ENCODE measurements around the gene APP.

Gene APP

GRCh38 chr21:26126168-26126553 lies 44.4 kb downstream of the APP start:
- no peak for DNase-seq

GRCh38 chr21:26125433-26126167 lies 45.0 kb downstream of the APP start:
- DNase-seq: no peak

GRCh38 chr21:26124896-26125295 lies 45.7 kb downstream of the APP start:
- no peak for DNase-seq

- no peak for DNase-seq
Observed at GRCh38 chr21:26124421-26124833, 46.1 kb downstream of the APP start.

DNA sequence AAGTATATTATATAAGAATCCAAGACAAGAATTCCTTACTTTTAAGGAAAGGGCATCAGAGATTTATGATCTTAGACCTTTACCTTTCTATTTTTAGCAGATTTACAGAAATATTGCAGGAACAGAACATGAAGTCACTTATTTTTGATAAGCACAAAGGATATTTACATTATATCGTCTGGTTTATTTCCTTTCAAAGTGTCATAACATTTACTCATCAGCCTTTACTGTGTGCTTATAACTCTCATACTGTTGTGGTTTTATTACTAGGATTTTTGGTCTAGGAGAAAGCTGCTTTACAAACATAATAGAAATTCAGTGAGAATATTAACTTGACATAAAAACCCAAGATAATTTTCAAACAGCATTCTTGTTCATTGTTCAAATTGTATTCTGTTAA lies 47.6 kb downstream of the APP start:
- no peak for DNase-seq

GRCh38 chr21:26120828-26121227 lies 49.7 kb downstream of the APP start:
- no peak for DNase-seq

- no peak for DNase-seq
Observed at GRCh38 chr21:26119906-26120305, 50.7 kb downstream of the APP start.

DNA sequence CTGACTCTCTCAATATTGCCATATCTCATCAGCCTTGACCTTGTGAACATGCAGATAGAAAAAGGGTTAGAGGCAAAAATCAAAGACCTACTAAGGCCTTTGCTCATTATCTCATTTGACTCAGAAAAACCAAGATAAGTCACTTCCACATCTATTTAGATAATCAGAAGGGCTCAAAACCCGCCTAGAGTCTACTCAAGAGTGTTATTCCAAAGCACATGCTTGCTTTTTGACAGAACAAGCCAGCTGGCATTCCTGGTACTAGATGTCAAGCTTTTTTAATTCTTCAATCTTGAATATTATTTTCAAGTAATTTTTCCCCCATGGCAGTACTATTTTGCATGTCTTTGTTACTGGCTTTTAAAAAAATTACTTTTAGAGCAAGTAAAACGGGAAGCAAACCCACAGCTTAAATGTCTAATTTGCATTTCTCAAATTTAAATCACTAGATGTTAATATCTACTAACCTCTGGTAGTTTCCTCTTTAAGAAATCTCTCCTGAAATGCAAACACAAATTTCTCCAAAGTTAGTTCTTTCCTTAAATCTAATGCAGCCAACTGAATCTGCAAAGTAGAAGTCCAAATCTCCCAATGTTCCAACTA lies 51.5 kb downstream of the APP start:
- no peak for DNase-seq

DNA sequence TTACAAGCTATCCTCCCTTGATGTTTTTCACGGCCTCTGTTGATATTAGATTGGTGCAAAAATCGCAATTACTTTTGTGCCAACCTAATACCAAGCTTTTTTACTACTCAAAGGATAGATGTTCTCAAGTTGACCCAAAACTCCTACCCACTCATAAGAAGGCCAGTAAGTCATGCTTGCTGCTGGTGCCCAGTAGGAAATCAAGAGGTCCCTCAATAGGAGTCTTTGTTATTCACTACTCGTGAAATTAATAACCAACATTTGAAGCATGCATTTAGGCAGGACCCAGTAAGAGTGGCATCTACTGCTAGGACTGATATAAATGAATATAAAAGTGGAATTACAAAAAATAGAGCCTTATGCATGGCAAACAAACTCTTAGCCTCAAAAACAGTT lies 52.6 kb downstream of the APP start:
- DNase-seq: no peak

GRCh38 chr21:26117324-26117971 lies 53.1 kb downstream of the APP start:
- no peak for DNase-seq

DNA sequence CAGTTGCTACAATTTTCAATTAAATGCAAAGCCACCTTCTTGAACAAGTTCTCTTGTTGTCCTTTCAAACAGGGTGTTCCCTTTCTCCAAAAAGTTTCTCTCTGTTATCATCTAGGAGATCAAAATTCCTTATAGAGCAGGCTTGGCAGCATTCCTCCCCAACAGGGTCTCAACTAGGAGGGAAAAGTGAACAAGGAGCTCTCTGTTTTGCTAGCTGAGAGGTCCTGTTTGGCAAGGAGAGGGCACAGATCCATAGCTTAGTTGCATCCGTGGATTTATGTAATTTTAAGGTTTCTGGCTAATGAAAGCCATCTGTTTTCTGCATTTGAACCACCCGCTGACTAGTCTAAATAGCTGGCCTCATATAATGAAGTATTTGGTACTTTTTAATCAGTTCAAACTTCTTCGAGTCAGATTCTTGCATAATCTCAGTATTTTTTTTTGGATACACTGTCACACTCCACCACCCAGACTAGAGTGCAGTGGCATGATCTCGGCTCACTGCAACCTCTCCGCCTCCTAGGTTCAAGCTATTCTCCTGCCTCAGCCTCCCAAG lies 54.0 kb downstream of the APP start:
- DNase-seq: no peak

- no peak for DNase-seq
Observed at GRCh38 chr21:26115899-26116298, 54.7 kb downstream of the APP start.

GRCh38 chr21:26115305-26115704 lies 55.3 kb downstream of the APP start:
- no peak for DNase-seq

DNA sequence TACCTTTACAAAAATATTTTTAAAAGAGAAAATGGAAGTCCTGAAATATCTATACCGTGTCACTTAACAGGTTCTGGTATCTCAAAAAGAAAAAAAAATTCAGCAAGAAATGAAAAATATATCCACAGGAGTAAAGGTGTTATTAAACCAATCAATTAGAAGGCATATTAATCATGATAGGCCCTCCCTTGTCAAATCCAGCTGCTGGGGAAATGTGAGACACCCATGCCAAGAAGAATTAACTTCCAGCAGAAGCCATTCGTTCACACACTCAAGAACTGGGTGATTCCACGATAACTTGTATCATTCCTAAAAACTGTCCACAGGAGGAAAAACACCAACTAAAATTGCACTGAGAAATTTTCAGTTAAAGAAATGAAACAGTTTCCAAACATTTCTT lies 57.6 kb downstream of the APP start:
- no peak for DNase-seq

DNA sequence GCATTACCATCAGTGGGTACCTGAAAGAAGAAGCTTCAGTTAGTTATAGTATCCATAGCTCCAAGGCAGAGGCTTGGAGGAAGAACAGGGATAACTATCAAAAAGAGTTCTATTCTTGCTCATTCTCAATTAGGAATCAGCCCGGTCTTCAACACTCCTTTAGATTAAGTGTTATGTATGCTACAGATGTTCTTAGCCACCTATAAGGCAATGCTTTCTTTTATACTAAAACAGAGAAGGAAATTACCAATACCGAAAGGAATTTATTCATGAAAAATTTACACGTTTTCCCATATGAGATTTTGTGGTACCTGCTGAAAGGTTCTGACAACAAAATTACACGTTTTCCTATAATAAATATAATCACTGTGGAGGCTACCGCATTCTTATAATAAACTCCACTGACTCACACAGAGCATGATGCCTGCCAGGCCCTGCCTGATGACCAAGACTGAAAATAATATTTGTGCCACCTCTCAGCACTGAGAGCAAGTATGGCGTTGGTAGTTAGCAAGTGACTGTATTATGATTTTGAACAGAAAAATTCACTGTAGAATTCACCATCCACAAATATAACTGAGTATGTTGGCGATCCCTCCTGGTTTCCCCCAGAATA lies 58.3 kb downstream of the APP start:
- DNase-seq: no peak

DNA sequence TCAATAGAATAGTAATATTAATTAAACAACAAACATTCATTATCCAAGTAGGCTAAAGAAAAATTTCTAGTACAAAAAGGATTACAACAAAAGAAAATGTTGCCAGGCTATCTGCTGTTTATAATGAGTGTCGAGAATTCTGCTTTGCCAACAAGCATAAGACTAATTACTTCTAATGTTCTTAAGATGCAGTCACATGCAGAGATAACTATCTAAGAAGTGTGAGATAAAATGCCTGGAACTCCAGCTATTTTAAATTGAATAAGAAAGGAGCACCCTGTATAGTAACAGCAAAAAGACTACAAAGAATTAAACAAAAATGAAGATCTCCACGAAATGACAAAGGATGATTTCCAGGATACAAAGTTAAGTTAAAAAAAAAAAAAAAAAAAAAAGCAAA lies 59.9 kb downstream of the APP start:
- DNase-seq: no peak

GRCh38 chr21:26107429-26107828 lies 63.1 kb downstream of the APP start:
- no peak for DNase-seq

DNA sequence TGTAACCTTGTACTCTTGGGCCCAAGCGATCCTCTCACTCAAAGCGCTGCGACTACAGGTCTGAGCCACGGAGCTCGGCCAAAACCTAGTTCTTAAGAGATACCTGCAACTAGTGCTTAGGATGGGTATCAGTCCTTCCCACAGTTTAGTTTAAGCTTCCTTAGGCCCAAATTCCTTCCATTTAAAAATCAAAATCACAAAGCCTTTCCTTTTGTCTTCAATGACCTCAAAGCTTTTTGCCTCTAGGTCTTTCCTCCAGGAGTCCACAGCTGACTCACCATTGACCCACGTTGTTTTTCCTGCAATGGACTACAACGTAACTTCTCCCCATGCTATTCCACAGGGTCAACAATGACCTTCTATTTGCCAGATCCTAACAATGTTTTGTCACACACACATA lies 64.0 kb downstream of the APP start:
- DNase-seq: no peak

DNA sequence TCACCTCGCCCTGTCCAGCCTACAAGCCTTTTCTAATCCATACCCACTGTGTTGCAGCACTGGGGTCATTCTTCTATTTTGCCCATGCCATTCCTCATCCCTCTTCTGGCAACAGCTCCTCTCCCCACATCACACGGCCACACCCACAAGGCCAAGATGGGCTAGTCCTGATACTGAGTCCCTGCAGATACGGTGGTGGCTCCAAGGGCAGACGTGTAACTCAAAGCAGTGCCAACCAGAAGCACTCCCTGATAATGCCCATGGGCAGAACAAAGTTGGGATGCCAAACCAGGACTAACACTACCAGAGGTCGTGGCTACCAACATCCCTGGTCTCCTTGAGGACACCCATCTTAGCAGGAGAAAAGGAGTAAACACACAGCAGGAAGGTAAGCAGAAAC lies 64.8 kb downstream of the APP start:
- DNase-seq: no peak

- DNase-seq: no peak
Observed at GRCh38 chr21:26100573-26100972, 70.0 kb downstream of the APP start.

DNA sequence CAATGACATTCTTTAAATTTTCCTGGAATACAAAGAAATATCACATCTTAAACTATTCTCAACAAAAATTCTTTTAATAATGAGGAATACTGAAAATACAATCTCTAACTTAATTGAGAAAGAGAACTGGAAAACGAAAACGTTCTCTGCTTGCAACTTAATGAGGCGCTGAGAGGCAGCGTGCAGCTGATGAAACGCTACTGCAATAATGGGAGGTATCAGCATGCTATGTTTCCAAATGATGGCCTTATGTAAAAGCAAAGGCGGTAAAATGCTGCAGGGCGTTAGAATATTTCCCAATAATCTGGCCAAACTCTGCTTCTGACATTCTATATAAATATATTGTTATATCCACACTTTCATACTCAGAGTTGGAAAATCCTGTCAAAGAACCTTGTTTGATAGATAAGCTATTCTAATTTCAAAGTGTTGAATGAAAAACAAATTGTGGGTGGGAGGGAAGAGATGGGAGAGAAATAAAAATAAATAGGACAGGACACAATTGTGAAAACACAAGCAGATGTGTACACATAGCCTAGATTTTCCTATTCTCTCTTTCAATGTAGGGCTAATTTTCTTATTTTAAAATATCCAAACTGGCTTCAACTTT lies 70.9 kb downstream of the APP start:
- no peak for DNase-seq

DNA sequence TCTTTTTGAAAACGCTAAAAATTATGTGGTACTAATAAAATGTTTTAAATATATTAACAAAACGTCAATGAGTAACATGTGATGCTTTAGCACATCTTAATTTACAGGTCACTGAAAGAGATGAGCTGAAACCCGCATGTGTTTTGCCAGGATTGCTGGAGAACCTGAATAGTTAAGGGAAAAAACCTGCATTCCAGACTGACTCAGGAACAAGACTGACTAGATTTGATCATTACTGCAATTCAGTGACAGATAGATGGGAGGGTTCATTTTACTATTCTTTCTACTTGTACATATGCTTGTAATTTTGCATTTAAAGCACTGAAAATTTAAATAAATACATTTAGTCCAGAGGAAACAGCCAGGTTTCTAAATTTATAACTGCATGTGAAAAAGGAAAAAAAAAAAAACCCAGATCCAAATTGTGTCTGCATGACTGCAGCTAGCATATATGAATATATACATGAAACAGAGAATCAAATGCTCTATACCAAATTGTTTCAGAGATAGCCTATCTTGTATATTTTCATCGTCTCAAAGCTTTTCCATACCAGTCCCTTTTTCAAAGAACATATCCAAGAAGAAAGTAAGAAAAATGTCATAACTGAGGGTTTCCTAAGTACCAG lies 71.7 kb downstream of the APP start:
- DNase-seq: no peak

DNA sequence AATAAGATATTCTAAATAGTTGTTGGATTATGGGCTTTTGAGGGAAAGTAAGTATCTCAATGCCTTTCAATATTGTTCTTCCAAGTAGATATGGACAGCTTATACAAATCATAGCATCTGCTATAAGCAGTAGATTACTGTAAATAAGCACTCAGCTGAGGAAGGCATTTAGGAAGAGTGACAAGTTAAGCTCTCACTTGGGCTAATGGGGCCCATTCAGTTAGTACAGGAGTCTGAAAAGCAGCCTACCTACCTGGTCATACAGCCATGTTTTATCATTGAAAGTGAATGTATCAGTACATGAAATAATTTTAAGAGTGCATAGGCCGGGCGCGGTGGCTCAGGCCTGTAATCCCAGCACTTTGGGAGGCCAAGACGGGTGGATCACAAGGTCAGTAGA lies 73.1 kb downstream of the APP start:
- DNase-seq: no peak

All from central memory CD4-positive, alpha-beta T cell (primary cell).